B cell (primary cell): ENCODE measurements around the gene SEC14L1. TPM values are rescaled to one million over a fixed set of nuclear protein-coding genes. Genes with fewer than 3 reads are reported as not detected.

Source experiments
- ATAC-seq: fragments of 200-7000 bp; cut with Tn5 transposase; one replicate; pipeline ENCODE4 v1.10.0; 2021; ENCODE audit warnings: low read depth, mild to moderate bottlenecking, moderate number of reproducible peaks, moderate library complexity
- CTCF ChIA-PET: fragments of 350-600 bp; sonication (Branson Sonifier 250); formaldehyde crosslinking; loops from one replicate; lab custom pipeline; 2021; ENCODE audit warnings: antibody characterized with exemption, inconsistent platforms; lab: Charles Lee
- POLR2A ChIA-PET: fragments of 350-600 bp; sonication (Branson Sonifier 250); formaldehyde crosslinking; loops from one replicate; lab custom pipeline; 2021; ENCODE audit warnings: antibody characterized with exemption; lab: Charles Lee
- DNase-seq: peaks from one replicate; pipeline ENCODE4 v3.0.0; 2013
- H2AFZ ChIP-seq: 2 replicates; pipeline ENCODE4 v1.6.1; 2012; ENCODE audit warnings: mild to moderate bottlenecking, low read depth, low read length; ENCODE audit not compliant: insufficient read depth, poor library complexity, severe bottlenecking
- H3K27ac ChIP-seq, 2 donors: 1 replicate in 1 of 2; 2 replicates in 1 of 2; pipeline ENCODE4 v1.5.1; 2012 to 2013; ENCODE audit warnings: low read length in 2 of 2, mild to moderate bottlenecking in 2 of 2, moderate library complexity in 1 of 2
- H3K27me3 ChIP-seq, 4 experiments: fragments of 200-600 bp in 1 of 4; sonication (generic) in 1 of 4; replicated peaks in 1 of 4; 1 replicate in 2 of 4; 2 replicates in 2 of 4; pipeline versions ENCODE4 v1.6.1 to v1.7.0; 2013 to 2016; ENCODE audit warnings: low read length in 3 of 4, mild to moderate bottlenecking in 2 of 4, mixed read lengths in 1 of 4, moderate library complexity in 1 of 4; ENCODE audit not compliant: insufficient read depth in 4 of 4, control insufficient read depth in 3 of 4; ENCODE audit errors: control extremely low read depth in 1 of 4
- H3K36me3 ChIP-seq, 2 experiments: replicated peaks in 1 of 2; 1 replicate in 1 of 2; 2 replicates in 1 of 2; pipeline versions ENCODE4 v1.6.1 to v1.7.1; 2013; ENCODE audit warnings: low read length in 1 of 2; ENCODE audit not compliant: insufficient read depth in 2 of 2, control insufficient read depth in 1 of 2; ENCODE audit errors: control extremely low read depth in 1 of 2, extremely low read depth in 1 of 2
- H3K4me1 ChIP-seq, 2 donors: fragments of 200-600 bp in 1 of 2; sonication (generic) in 1 of 2; 1 replicate in 1 of 2; 2 replicates in 1 of 2; pipeline versions ENCODE4 v1.5.1 to v1.6.1; 2013 to 2017; ENCODE audit warnings: low read length in 2 of 2; ENCODE audit not compliant: control insufficient read depth in 2 of 2, insufficient read depth in 2 of 2
- H3K4me2 ChIP-seq: replicated peaks from 2 replicates; pipeline ENCODE3; 2012; ENCODE audit warnings: mild to moderate bottlenecking, low read depth, low read length; ENCODE audit not compliant: poor library complexity, severe bottlenecking
- H3K4me3 ChIP-seq, 5 experiments: fragments of 200-600 bp in 1 of 5; sonication (generic) in 1 of 5; 1 replicate in 3 of 5; 2 replicates in 2 of 5; pipeline versions ENCODE4 v1.5.1 to v1.7.0; 2011 to 2016; ENCODE audit warnings: low read length in 4 of 5, mild to moderate bottlenecking in 4 of 5, low read depth in 2 of 5, control low read depth in 1 of 5, moderate library complexity in 1 of 5; ENCODE audit not compliant: insufficient read depth in 1 of 5; ENCODE audit errors: control extremely low read depth in 1 of 5, extremely low read depth in 1 of 5
- H3K79me2 ChIP-seq: fragments of 200-600 bp; sonication (generic); one replicate; pipeline ENCODE4 v1.6.0; 2016; ENCODE audit warnings: low read length; ENCODE audit not compliant: control insufficient read depth, insufficient read depth
- H3K9ac ChIP-seq: fragments of 200-600 bp; sonication (generic); 2 replicates; pipeline ENCODE4 v1.6.1; 2017; ENCODE audit warnings: mild to moderate bottlenecking, low read length, moderate library complexity
- H3K9me3 ChIP-seq, 3 donors: one replicate each; pipeline versions ENCODE4 v1.6.1 to v1.7.1; 2013; ENCODE audit warnings: low read length in 2 of 3; ENCODE audit not compliant: control insufficient read depth in 2 of 3, insufficient read depth in 1 of 3; ENCODE audit errors: control extremely low read depth in 1 of 3
- H4K20me1 ChIP-seq: 2 replicates; pipeline ENCODE4 v1.6.0; 2012; ENCODE audit warnings: mild to moderate bottlenecking, low read length; ENCODE audit not compliant: insufficient read depth, control insufficient read depth, poor library complexity, severe bottlenecking
- H3K27ac Mint-ChIP-seq: one replicate; pipeline ENCODE4 v1.8.0; 2021; ENCODE audit warnings: mixed read lengths
- H3K27me3 Mint-ChIP-seq: one replicate; pipeline ENCODE4 v1.8.0; 2021; ENCODE audit warnings: mixed read lengths
- H3K4me1 Mint-ChIP-seq: one replicate; pipeline ENCODE4 v1.8.0; 2021; ENCODE audit warnings: mixed read lengths
- H3K4me3 Mint-ChIP-seq: one replicate; pipeline ENCODE4 v1.8.0; 2021; ENCODE audit warnings: mixed read lengths
- H3K9me3 Mint-ChIP-seq: one replicate; pipeline ENCODE4 v1.8.0; 2022; ENCODE audit warnings: mixed read lengths; ENCODE audit not compliant: insufficient read depth
- EZH2 ChIP-seq: IDR thresholded peaks from 2 replicates; pipeline ENCODE4 v1.6.1; 2012; ENCODE audit warnings: borderline replicate concordance, low read depth, mild to moderate bottlenecking, moderate library complexity, low read length; ENCODE audit not compliant: insufficient read depth, poor library complexity, severe bottlenecking
- WGBS: methylation state at CpG from one replicate; pipeline ENCODE4 v1.1.5; 2013; ENCODE audit warnings: missing lambda C conversion rate; ENCODE audit not compliant: insufficient coverage; 5-methylcytosine and 5-hydroxymethylcytosine counted together
- intact Hi-C: fragments of 100-400 bp; cut with micrococcal nuclease; formaldehyde crosslinking; loops from one replicate; pipeline ENCODE4 v1.10.0; 2022
- polyA plus RNA-seq: library from polyadenylated mRNA; depleted of rRNA; stranded (reverse); fragments of >200 nt; gene quantifications from 2 replicates; pipeline ENCODE4 v1.2.3, GENCODE V29; 2012
- total RNA-seq, 2 donors: library from RNA; stranded (reverse); fragments of 120-200 nt in 1 of 2; gene quantifications; 1 replicate in 1 of 2; 2 replicates in 1 of 2; pipeline versions ENCODE4 v1.2.3 to v1.2.4, GENCODE V29; 2013 to 2022
- TF ChIP-seq, protein P1 (sequence below): fragments of 200-600 bp; IDR thresholded peaks from one replicate; pipeline ENCODE4 v1.8.0; 2022; ENCODE audit warnings: antibody characterized with exemption, mild to moderate bottlenecking

The SEC14L1 gene
- total and polyA plus RNA-seq, 2 donors (not counting 1 experiment from before 2014, with no cell fraction given): 37.7 to 103 TPM

DNA sequence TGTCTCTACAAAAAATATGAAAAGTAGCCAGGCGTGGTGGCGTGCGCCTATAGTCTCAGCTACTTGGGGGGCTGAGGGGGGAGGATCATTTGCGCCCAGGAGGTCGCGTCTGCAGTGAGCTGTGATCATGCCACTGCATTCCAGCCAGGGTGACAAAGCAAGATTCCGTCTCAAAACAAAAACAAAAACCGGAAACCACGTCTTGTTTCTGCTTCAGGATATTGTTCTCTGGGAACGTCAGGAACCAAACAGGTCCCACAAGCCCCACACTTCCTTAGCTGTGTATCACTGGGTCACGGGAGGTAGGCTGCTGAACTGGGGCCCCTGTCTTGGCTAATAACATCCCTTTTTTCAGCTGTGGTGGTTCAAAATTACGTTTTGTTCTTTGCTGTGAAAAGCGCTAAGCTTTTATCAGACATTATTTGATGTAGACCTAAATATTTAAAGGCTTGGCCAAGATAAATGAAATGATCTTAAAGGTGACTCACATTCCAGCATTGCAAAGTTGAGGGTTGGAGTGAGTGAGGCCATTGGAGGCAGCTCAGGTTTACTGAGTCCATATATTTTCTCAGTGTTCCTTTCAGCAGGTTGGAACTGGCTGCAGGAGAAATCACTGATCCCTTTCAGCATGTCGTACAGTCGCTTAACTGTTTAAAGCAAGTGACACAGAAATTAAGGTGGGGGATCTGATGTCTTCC, 16.4 kb upstream of the SEC14L1 start:
- no peak for TF ChIP-seq EZH2
- TF ChIP-seq, protein P1, sequence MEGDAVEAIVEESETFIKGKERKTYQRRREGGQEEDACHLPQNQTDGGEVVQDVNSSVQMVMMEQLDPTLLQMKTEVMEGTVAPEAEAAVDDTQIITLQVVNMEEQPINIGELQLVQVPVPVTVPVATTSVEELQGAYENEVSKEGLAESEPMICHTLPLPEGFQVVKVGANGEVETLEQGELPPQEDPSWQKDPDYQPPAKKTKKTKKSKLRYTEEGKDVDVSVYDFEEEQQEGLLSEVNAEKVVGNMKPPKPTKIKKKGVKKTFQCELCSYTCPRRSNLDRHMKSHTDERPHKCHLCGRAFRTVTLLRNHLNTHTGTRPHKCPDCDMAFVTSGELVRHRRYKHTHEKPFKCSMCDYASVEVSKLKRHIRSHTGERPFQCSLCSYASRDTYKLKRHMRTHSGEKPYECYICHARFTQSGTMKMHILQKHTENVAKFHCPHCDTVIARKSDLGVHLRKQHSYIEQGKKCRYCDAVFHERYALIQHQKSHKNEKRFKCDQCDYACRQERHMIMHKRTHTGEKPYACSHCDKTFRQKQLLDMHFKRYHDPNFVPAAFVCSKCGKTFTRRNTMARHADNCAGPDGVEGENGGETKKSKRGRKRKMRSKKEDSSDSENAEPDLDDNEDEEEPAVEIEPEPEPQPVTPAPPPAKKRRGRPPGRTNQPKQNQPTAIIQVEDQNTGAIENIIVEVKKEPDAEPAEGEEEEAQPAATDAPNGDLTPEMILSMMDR: no peak
- H3K27ac ChIP-seq: no peak overlapping the region
- ChIA-PET POLR2A (no interaction called here), CTCF (interaction anchor here (1.4 kb wide), 1 partner anchor 34 kb away, joined by 4 read pairs; no protein-coding TSS in a partner anchor)
- ATAC-seq: no peak
- H3K4me3 ChIP-seq: no peak overlapping the region
- Mint-ChIP-seq H3K4me3 (no peak overlapping the region), H3K27me3 (peaks cover 8% of the 10 kb centered on the region), H3K4me1 (peaks cover 8% of the 10 kb centered on the region), H3K27ac (no peak overlapping the region), H3K9me3 (no peaks in the 10 kb centered on the region)
- no peak overlapping the region for H2AFZ ChIP-seq
- no peak overlapping the region for H3K4me2 ChIP-seq
- no peaks in the 10 kb centered on the region for H4K20me1 ChIP-seq
- intact Hi-C loops: no loop called here
- peaks cover 4 to 8% of the 10 kb centered on the region in 2 donors for H3K4me1 ChIP-seq
- peaks cover 0 to 7% (median 0%) of the 10 kb centered on the region in 3 donors for H3K9me3 ChIP-seq
- no peak for DNase-seq
- peaks cover 0 to 7% (median 0%) of the 10 kb centered on the region in 4 experiments for H3K27me3 ChIP-seq
- 57% methylated on average over 10 of the region's 15 CpGs for WGBS
- H3K36me3 ChIP-seq: no peaks in the 10 kb centered on the region
- H3K79me2 ChIP-seq: no peaks in the 10 kb centered on the region
- no peak overlapping the region for H3K9ac ChIP-seq

DNA sequence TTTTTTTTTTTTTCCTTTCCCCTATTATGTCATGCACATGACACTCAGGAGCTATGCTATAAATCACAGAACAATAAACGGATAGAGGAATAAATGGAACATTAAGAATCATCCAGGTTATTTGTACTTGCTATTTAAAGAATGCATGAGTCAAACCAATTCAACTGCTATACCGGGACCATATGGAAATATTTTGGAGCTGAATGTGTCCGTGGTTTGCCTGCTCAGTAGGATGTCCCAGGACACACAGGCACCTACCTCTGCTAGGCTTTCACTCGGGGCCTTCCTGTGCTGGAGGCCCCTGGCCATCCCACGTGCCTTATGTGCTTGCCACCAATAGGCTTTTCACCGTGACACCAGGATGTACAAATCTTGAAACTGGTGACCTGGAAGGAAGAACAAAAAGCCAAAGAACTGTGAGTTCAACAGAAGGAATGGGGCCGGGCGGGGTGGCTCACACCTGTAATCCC, 15.3 kb upstream of the SEC14L1 start:
- Histone ChIP-seq H3K9ac (no peak overlapping the region), H3K27ac (no peak overlapping the region), H3K27me3 (peaks cover 0 to 7% (median 0%) of the 10 kb centered on the region in 4 experiments), H3K9me3 (peaks cover 0 to 7% (median 0%) of the 10 kb centered on the region in 3 donors), H4K20me1 (no peaks in the 10 kb centered on the region), H2AFZ (no peak overlapping the region), H3K4me3 (no peak overlapping the region), H3K4me1 (peaks cover 4 to 8% of the 10 kb centered on the region in 2 donors), H3K36me3 (no peaks in the 10 kb centered on the region), H3K4me2 (no peak overlapping the region), H3K79me2 (no peaks in the 10 kb centered on the region)
- ChIA-PET CTCF (no interaction called here), POLR2A (no interaction called here)
- DNase-seq (no peak), ATAC-seq (no peak)
- Mint-ChIP-seq H3K4me1 (peaks cover 8% of the 10 kb centered on the region), H3K27me3 (peaks cover 12% of the 10 kb centered on the region), H3K4me3 (no peak overlapping the region), H3K9me3 (no peaks in the 10 kb centered on the region), H3K27ac (no peak overlapping the region)
- WGBS: 86% methylated on average over 6 of the region's 8 CpGs
- intact Hi-C loops: no loop called here
- TF ChIP-seq, protein P1: no peak
